ENCODE data around the gene HSPB1.

DNA sequence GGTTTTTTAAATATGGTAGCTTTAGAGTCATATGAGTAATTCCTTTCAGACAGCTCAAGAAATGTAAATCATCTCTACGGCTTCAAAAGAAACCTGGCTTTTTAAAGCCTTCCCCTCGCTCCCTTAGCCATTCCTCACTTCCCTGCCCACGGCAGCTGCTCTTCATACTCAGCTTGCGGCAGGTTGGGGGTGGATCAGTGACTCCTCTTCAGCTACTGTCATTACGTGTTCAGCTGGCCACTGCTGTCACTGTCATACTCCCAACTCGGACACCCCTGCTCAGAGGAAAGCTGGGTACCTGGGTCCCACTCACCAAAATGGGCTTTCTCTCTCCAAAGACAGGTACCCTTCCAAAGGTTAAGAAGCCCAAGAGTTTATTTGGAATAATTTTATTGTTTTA, 49.7 kb downstream of the HSPB1 start:
- TF ChIP-seq, protein P1, sequence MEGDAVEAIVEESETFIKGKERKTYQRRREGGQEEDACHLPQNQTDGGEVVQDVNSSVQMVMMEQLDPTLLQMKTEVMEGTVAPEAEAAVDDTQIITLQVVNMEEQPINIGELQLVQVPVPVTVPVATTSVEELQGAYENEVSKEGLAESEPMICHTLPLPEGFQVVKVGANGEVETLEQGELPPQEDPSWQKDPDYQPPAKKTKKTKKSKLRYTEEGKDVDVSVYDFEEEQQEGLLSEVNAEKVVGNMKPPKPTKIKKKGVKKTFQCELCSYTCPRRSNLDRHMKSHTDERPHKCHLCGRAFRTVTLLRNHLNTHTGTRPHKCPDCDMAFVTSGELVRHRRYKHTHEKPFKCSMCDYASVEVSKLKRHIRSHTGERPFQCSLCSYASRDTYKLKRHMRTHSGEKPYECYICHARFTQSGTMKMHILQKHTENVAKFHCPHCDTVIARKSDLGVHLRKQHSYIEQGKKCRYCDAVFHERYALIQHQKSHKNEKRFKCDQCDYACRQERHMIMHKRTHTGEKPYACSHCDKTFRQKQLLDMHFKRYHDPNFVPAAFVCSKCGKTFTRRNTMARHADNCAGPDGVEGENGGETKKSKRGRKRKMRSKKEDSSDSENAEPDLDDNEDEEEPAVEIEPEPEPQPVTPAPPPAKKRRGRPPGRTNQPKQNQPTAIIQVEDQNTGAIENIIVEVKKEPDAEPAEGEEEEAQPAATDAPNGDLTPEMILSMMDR (conservative IDR thresholded peaks at IDR 0.05 in 1 of 2, IDR thresholded peaks at IDR 0.05 in 1 of 2; ENCODE audit: low read depth in 1 of 2, low read length in 2 of 2) = no peak
- no peak for TF ChIP-seq EZH2 (IDR thresholded peaks at IDR 0.05; ENCODE audit: low read length, missing control alignments)

Data from fibroblast of lung (primary cell).